HCT116 (cell line): Measurements from ENCODE around the gene CHRNB4. TPM values are rescaled to one million over a fixed set of nuclear protein-coding genes. Genes with fewer than 3 reads are reported as not detected.

Source experiments
- ATAC-seq: fragments of 200-7000 bp; cut with Tn5 transposase; 2 replicates; pipeline ENCODE4 v1.9.1; 2020; ENCODE audit warnings: mild to moderate bottlenecking, moderate library complexity
- BruUV-seq: library from RNA; stranded (reverse); fragments of 400-500 nt; replicated peaks from 2 replicates; lab custom pipeline; 2021; lab: Mats Ljungman, UMichigan
- CTCF ChIA-PET: fragments of 300-600 bp; sonication (Branson Sonifier 250); formaldehyde crosslinking; loops from one replicate; lab custom pipeline; 2021; ENCODE audit warnings: antibody characterized with exemption; lab: Charles Lee
- POLR2A ChIA-PET: fragments of 300-600, 350-600 bp; sonication (Branson Sonifier 250); formaldehyde crosslinking; loops from one replicate; lab custom pipeline; 2021; ENCODE audit warnings: antibody characterized with exemption; lab: Charles Lee
- RAD21 ChIA-PET, 2 experiments: fragments of 300-600 bp; sonication (Branson Sonifier 250); formaldehyde crosslinking; loops; one replicate each; lab custom pipeline; 2023; ENCODE audit warnings: low total read pairs in 2 of 2; ENCODE audit not compliant: uncharacterized antibody in 2 of 2, unreplicated experiment in 2 of 2, low non-redundant PET in 1 of 2; lab: Charles Lee
- DNase-seq: peaks from one replicate; pipeline ENCODE4 v3.0.0-alpha.2; 2010; ENCODE audit warnings: low read depth, low spot score
- H2AFZ ChIP-seq: fragments of 200-600 bp; shearing (Covaris generic), sonication (generic); 2 replicates; pipeline ENCODE4 v1.6.1; 2017; ENCODE audit warnings: low read depth, mixed run types, mixed read lengths, antibody characterized with exemption, low read length; ENCODE audit not compliant: poor library complexity, severe bottlenecking
- H3K27ac ChIP-seq: 2 replicates; pipeline ENCODE4 v1.5.1; 2012; ENCODE audit warnings: low read depth, low read length
- H3K27me3 ChIP-seq: fragments of 200-600 bp; sonication (generic); 2 replicates; pipeline ENCODE4 v1.6.1; 2016; ENCODE audit warnings: mixed run types, low read length, mixed read lengths; ENCODE audit not compliant: insufficient read depth
- H3K36me3 ChIP-seq, 2 experiments: fragments of 200-500 bp in 1 of 2; fragments of 200-600 bp in 1 of 2; sonication (Bioruptor generic) in 1 of 2; sonication (generic) in 1 of 2; 2 replicates each; pipeline versions ENCODE4 v1.5.1 to v1.6.1; 2014 to 2016; ENCODE audit warnings: low read length in 2 of 2, inconsistent platforms in 1 of 2, mixed read lengths in 1 of 2, mixed run types in 1 of 2; ENCODE audit not compliant: insufficient read depth in 2 of 2, control insufficient read depth in 1 of 2
- H3K4me1 ChIP-seq, 2 experiments: fragments of 200-600 bp in 1 of 2; sonication (generic) in 1 of 2; 2 replicates each; pipeline versions ENCODE4 v1.5.1 to v1.6.1; 2012 to 2017; ENCODE audit warnings: low read length in 2 of 2, inconsistent platforms in 1 of 2, mild to moderate bottlenecking in 1 of 2, mixed read lengths in 1 of 2, mixed run types in 1 of 2, moderate library complexity in 1 of 2; ENCODE audit not compliant: insufficient read depth in 2 of 2, control insufficient read depth in 1 of 2
- H3K4me2 ChIP-seq: fragments of 200-600 bp; sonication (generic); 2 replicates; pipeline ENCODE4 v1.6.1; 2017; ENCODE audit warnings: mixed run types, low read length, mixed read lengths
- H3K4me3 ChIP-seq, 2 experiments: fragments of 200-600 bp in 1 of 2; sonication (generic) in 1 of 2; replicated peaks in 1 of 2; 2 replicates each; pipeline ENCODE4 v1.5.1; 2011 to 2016; ENCODE audit warnings: low read length in 2 of 2, control low read depth in 1 of 2, low read depth in 1 of 2, mild to moderate bottlenecking in 1 of 2, mixed read lengths in 1 of 2, mixed run types in 1 of 2
- H3K79me2 ChIP-seq: fragments of 200-600 bp; sonication (generic); 2 replicates; pipeline ENCODE4 v1.6.1; 2017; ENCODE audit warnings: mild to moderate bottlenecking, mixed run types, low read length, moderate library complexity, mixed read lengths; ENCODE audit not compliant: insufficient read depth
- H3K9ac ChIP-seq: fragments of 200-600 bp; sonication (generic); 2 replicates; pipeline ENCODE4 v1.6.1; 2016; ENCODE audit warnings: low read length, mixed read lengths
- H3K9me2 ChIP-seq: fragments of 200-600 bp; sonication (generic), shearing (Covaris generic); 2 replicates; pipeline ENCODE4 v1.6.1; 2017; ENCODE audit warnings: mixed run types, mild to moderate bottlenecking, moderate library complexity; ENCODE audit not compliant: insufficient read depth
- H3K9me3 ChIP-seq, 2 experiments: fragments of 200-500 bp in 1 of 2; fragments of 200-600 bp in 1 of 2; sonication (Bioruptor generic) in 1 of 2; sonication (generic) in 1 of 2; 2 replicates each; pipeline ENCODE4 v1.6.1; 2014 to 2017; ENCODE audit warnings: low read length in 2 of 2, mixed read lengths in 2 of 2, inconsistent platforms in 1 of 2, low read depth in 1 of 2, mild to moderate bottlenecking in 1 of 2, mixed run types in 1 of 2, moderate library complexity in 1 of 2; ENCODE audit not compliant: control insufficient read depth in 1 of 2, insufficient read depth in 1 of 2
- H4K20me1 ChIP-seq: fragments of 200-600 bp; sonication (generic), shearing (Covaris generic); 2 replicates; pipeline ENCODE4 v1.6.1; 2017; ENCODE audit warnings: mixed run types, mild to moderate bottlenecking, moderate library complexity; ENCODE audit not compliant: insufficient read depth
- CBX3 ChIP-seq: IDR thresholded peaks from 2 replicates; pipeline ENCODE4 v1.6.1; 2012; ENCODE audit warnings: low read depth
- CEBPB ChIP-seq: IDR thresholded peaks from 2 replicates; pipeline ENCODE4 v1.6.1; 2012; ENCODE audit warnings: low read depth
- ELF1 ChIP-seq: IDR thresholded peaks from 2 replicates; pipeline ENCODE4 v1.6.1; 2012; ENCODE audit warnings: low read depth, borderline replicate concordance
- EZH2 ChIP-seq: fragments of 200-600 bp; sonication (generic); IDR thresholded peaks from 2 replicates; pipeline ENCODE4 v1.6.1; 2017; ENCODE audit warnings: antibody characterized with exemption, mixed run types
- EZH2phosphoT487 ChIP-seq: fragments of 200-600 bp; IDR thresholded peaks from 2 replicates; pipeline ENCODE4 v1.6.1; 2018; ENCODE audit warnings: antibody characterized with exemption, borderline replicate concordance
- FOSL1 ChIP-seq: IDR thresholded peaks from 2 replicates; pipeline ENCODE4 v1.6.1; 2012; ENCODE audit warnings: low read depth
- JUND ChIP-seq: IDR thresholded peaks from 2 replicates; pipeline ENCODE4 v1.6.1; 2012
- POLR2A ChIP-seq: IDR thresholded peaks from 2 replicates; pipeline ENCODE4 v1.7.0; 2011; ENCODE audit warnings: borderline replicate concordance; ENCODE audit not compliant: insufficient read depth, insufficient read length; ENCODE audit errors: extremely low read depth
- SRF ChIP-seq: IDR thresholded peaks from 2 replicates; pipeline ENCODE4 v1.6.1; 2012; ENCODE audit warnings: low read depth
- TCF7L2 ChIP-seq: IDR thresholded peaks from 2 replicates; pipeline ENCODE4 v1.7.0; 2011; ENCODE audit warnings: borderline replicate concordance, inconsistent platforms; ENCODE audit not compliant: insufficient read depth, insufficient read length; ENCODE audit errors: extremely low read depth
- ZFX ChIP-seq: fragments of 450-650 bp; IDR thresholded peaks from 2 replicates; pipeline ENCODE4 v1.6.1; 2017
- ZNF274 ChIP-seq: fragments of 200-500 bp; sonication (Bioruptor generic); IDR thresholded peaks from 2 replicates; pipeline ENCODE4 v1.6.1; 2014; ENCODE audit warnings: mild to moderate bottlenecking, low read depth, low read length, inconsistent platforms
- intact Hi-C: fragments of 100-400 bp; cut with micrococcal nuclease; formaldehyde crosslinking; loops from 2 replicates; pipeline ENCODE4 v1.10.0; 2022
- total RNA-seq: library from RNA; stranded (reverse); gene quantifications from one replicate; pipeline ENCODE4 v1.2.1, GENCODE V29; 2021; ENCODE audit not compliant: unreplicated experiment
- TF ChIP-seq, protein P1 (sequence below), 3 experiments: fragments of 200-600 bp in 1 of 3; sonication (generic) in 1 of 3; IDR thresholded peaks in 2 of 3; conservative IDR thresholded peaks in 1 of 3; 2 replicates each; pipeline ENCODE4 v1.5.1; 2012 to 2017; ENCODE audit warnings: low read depth in 2 of 3, low read length in 2 of 3, antibody characterized with exemption in 1 of 3, borderline replicate concordance in 1 of 3, control low read depth in 1 of 3, mild to moderate bottlenecking in 1 of 3, mixed read lengths in 1 of 3, mixed run types in 1 of 3, moderate library complexity in 1 of 3; ENCODE audit not compliant: insufficient read depth in 1 of 3
- TF ChIP-seq, protein P2 (sequence below): IDR thresholded peaks from 2 replicates; pipeline ENCODE4 v1.6.1; 2012
- TF ChIP-seq, protein P3 (sequence below): IDR thresholded peaks from 2 replicates; pipeline ENCODE4 v1.6.1; 2012; ENCODE audit warnings: low read depth

The CHRNB4 gene
- total RNA-seq, 1 experiment from 2014 or later: 2.0 TPM

DNA sequence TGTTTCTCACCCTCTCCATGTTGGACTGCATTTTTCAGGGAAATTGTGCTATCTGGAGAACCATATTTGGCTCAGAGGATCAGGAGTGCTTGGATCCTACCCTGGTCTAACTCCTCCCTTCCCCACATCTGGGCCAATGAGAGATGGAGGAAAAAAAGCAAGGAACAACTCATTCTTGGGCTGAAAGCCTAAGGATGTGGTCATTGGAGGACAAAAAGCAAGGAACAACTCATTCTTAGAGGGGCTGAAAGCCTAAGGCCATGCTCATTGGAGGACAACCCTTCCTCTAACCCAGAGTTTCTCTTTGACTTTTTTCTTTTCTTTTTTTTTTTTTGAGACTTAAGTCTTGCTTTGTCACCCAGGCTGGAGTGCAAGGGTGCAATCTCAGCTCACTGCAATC, 48.6 kb upstream of the CHRNB4 start:
- TF ChIP-seq JUND (no peak), ZFX (no peak), EZH2phosphoT487 (no peak), POLR2A (no peak), CBX3 (no peak), TCF7L2 (no peak), ZNF274 (no peak), CEBPB (no peak), FOSL1 (no peak), ELF1 (no peak), SRF (no peak), EZH2 (no peak)
- TF ChIP-seq, protein P1, sequence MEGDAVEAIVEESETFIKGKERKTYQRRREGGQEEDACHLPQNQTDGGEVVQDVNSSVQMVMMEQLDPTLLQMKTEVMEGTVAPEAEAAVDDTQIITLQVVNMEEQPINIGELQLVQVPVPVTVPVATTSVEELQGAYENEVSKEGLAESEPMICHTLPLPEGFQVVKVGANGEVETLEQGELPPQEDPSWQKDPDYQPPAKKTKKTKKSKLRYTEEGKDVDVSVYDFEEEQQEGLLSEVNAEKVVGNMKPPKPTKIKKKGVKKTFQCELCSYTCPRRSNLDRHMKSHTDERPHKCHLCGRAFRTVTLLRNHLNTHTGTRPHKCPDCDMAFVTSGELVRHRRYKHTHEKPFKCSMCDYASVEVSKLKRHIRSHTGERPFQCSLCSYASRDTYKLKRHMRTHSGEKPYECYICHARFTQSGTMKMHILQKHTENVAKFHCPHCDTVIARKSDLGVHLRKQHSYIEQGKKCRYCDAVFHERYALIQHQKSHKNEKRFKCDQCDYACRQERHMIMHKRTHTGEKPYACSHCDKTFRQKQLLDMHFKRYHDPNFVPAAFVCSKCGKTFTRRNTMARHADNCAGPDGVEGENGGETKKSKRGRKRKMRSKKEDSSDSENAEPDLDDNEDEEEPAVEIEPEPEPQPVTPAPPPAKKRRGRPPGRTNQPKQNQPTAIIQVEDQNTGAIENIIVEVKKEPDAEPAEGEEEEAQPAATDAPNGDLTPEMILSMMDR (IDR thresholded peaks at IDR 0.05 in 2 of 3, conservative IDR thresholded peaks at IDR 0.05 in 1 of 3; ENCODE audit: borderline replicate concordance in 1 of 3, insufficient read depth in 1 of 3, low read depth in 2 of 3, low read length in 2 of 3): no peak
- TF ChIP-seq, protein P2, sequence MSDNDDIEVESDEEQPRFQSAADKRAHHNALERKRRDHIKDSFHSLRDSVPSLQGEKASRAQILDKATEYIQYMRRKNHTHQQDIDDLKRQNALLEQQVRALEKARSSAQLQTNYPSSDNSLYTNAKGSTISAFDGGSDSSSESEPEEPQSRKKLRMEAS: no peak
- TF ChIP-seq, protein P3, sequence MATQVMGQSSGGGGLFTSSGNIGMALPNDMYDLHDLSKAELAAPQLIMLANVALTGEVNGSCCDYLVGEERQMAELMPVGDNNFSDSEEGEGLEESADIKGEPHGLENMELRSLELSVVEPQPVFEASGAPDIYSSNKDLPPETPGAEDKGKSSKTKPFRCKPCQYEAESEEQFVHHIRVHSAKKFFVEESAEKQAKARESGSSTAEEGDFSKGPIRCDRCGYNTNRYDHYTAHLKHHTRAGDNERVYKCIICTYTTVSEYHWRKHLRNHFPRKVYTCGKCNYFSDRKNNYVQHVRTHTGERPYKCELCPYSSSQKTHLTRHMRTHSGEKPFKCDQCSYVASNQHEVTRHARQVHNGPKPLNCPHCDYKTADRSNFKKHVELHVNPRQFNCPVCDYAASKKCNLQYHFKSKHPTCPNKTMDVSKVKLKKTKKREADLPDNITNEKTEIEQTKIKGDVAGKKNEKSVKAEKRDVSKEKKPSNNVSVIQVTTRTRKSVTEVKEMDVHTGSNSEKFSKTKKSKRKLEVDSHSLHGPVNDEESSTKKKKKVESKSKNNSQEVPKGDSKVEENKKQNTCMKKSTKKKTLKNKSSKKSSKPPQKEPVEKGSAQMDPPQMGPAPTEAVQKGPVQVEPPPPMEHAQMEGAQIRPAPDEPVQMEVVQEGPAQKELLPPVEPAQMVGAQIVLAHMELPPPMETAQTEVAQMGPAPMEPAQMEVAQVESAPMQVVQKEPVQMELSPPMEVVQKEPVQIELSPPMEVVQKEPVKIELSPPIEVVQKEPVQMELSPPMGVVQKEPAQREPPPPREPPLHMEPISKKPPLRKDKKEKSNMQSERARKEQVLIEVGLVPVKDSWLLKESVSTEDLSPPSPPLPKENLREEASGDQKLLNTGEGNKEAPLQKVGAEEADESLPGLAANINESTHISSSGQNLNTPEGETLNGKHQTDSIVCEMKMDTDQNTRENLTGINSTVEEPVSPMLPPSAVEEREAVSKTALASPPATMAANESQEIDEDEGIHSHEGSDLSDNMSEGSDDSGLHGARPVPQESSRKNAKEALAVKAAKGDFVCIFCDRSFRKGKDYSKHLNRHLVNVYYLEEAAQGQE: no peak
- no peak for ATAC-seq
- H3K9me2 ChIP-seq: no peaks in the 10 kb centered on the region
- no peak overlapping the region for H2AFZ ChIP-seq
- no peak overlapping the region for H3K4me2 ChIP-seq
- no peak overlapping the region for H3K9ac ChIP-seq
- no peaks in the 10 kb centered on the region for H3K79me2 ChIP-seq
- no TSS peak for BruUV-seq
- no peaks in the 10 kb centered on the region for H4K20me1 ChIP-seq
- POLR2A ChIA-PET: no interaction called here
- H3K9me3 ChIP-seq: no peaks in the 10 kb centered on the region
- H3K27me3 ChIP-seq: no peaks in the 10 kb centered on the region
- no peaks in the 10 kb centered on the region for H3K36me3 ChIP-seq
- H3K4me3 ChIP-seq: no peak overlapping the region
- peaks cover 16 to 20% of the 10 kb centered on the region in 2 experiments for H3K4me1 ChIP-seq
- CTCF ChIA-PET: no interaction called here
- no peak for DNase-seq
- no peak overlapping the region for H3K27ac ChIP-seq
- RAD21 ChIA-PET: no interaction called here
- intact Hi-C loops: no loop called here
